Parathyroid adenoma (tissue), 2 donors: ENCODE measurements around the gene FOSL2.
"Not testable (repeated sequence)": the region's sequence is repeated elsewhere in the genome, so short reads cannot be mapped to it uniquely, and the experiment has no call there.

Experiments
- H2AFZ ChIP-seq: fragments of 300-600 bp; sonication (generic); one replicate; pipeline ENCODE4 v1.7.0; 2017; ENCODE audit warnings: antibody characterized with exemption, mild to moderate bottlenecking
- H3K27ac ChIP-seq: fragments of 300-600 bp; sonication (generic); one replicate; pipeline ENCODE4 v1.7.0; 2017
- H3K27me3 ChIP-seq: fragments of 300-600 bp; sonication (generic); one replicate; pipeline ENCODE4 v1.7.0; 2017; ENCODE audit warnings: low read length; ENCODE audit not compliant: control insufficient read depth, insufficient read depth
- H3K36me3 ChIP-seq: fragments of 300-600 bp; sonication (generic); one replicate; pipeline ENCODE4 v1.7.0; 2017; ENCODE audit warnings: low read length; ENCODE audit not compliant: control insufficient read depth, insufficient read depth
- H3K4me1 ChIP-seq: fragments of 300-600 bp; sonication (generic); one replicate; pipeline ENCODE4 v1.7.0; 2017; ENCODE audit warnings: control low read depth
- H3K4me2 ChIP-seq: fragments of 300-600 bp; sonication (generic); one replicate; pipeline ENCODE4 v1.7.0; 2017; ENCODE audit warnings: low read length
- H3K4me3 ChIP-seq: fragments of 300-600 bp; sonication (generic); one replicate; pipeline ENCODE4 v1.7.0; 2017; ENCODE audit warnings: low read depth, low read length
- H3K79me2 ChIP-seq: fragments of 300-600 bp; sonication (generic); one replicate; pipeline ENCODE4 v1.7.0; 2017; ENCODE audit warnings: control low read depth
- H3K9ac ChIP-seq: fragments of 300-600 bp; sonication (generic); one replicate; pipeline ENCODE4 v1.7.0; 2017; ENCODE audit warnings: mild to moderate bottlenecking
- H3K9me3 ChIP-seq: fragments of 300-600 bp; sonication (generic); one replicate; pipeline ENCODE4 v1.7.0; 2017; ENCODE audit warnings: low read length; ENCODE audit not compliant: control insufficient read depth
- TF ChIP-seq, protein P1 (sequence below): fragments of 300-600 bp; sonication (generic); IDR thresholded peaks from one replicate; pipeline ENCODE4 v1.7.0; 2017; ENCODE audit warnings: antibody characterized with exemption, mild to moderate bottlenecking
- donor health status: primary hyperparathyroidism.

FOSL2 gene

DNA sequence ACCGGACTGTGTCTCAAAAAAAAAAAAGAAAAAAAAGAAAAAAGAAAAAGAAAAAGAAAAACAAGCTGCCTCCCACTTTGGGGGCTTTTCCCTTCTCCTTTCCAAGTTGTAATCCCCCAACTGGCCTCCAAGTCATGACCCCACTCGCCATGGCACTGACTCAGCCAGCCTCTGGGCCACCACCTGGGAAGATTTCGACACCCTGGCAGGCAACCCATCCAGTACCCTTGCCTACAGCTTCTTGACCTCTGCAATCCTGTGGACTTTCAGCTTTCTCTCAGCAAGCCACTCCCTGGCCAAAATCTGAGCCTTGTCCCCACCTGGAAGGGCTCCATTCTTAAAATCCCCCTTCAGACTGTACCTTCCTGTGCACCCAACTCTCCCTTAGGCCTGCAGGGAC, 22.3 kb upstream of the FOSL2 start:
- Histone ChIP-seq H3K79me2 (no peaks in the 10 kb centered on the region), H3K9ac (no peak overlapping the region), H3K36me3 (no peaks in the 10 kb centered on the region), H2AFZ (no peak overlapping the region), H3K4me1 (peaks cover 10% of the 10 kb centered on the region), H3K27me3 (no peaks in the 10 kb centered on the region), H3K9me3 (no peaks in the 10 kb centered on the region), H3K4me3 (no peak overlapping the region), H3K27ac (no peak overlapping the region), H3K4me2 (no peak overlapping the region)
- TF ChIP-seq, protein P1, sequence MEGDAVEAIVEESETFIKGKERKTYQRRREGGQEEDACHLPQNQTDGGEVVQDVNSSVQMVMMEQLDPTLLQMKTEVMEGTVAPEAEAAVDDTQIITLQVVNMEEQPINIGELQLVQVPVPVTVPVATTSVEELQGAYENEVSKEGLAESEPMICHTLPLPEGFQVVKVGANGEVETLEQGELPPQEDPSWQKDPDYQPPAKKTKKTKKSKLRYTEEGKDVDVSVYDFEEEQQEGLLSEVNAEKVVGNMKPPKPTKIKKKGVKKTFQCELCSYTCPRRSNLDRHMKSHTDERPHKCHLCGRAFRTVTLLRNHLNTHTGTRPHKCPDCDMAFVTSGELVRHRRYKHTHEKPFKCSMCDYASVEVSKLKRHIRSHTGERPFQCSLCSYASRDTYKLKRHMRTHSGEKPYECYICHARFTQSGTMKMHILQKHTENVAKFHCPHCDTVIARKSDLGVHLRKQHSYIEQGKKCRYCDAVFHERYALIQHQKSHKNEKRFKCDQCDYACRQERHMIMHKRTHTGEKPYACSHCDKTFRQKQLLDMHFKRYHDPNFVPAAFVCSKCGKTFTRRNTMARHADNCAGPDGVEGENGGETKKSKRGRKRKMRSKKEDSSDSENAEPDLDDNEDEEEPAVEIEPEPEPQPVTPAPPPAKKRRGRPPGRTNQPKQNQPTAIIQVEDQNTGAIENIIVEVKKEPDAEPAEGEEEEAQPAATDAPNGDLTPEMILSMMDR: no peak

DNA sequence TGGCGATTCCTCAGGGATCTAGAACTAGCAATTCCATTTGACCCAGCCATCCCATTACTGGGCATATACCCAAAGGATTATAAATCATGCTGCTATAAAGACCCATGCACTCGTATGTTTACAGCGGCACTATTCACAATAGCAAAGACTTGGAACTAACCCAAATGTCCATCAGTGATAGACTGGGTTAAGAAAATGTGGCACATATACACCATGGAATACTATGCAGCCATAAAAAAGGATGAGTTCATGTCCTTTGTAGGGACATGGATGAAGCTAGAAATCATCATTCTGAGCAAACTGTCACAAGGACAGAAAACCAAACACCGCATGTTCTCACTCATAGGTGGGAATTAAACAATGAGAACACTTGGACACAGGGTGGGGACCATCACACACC, 20.9 kb upstream of the FOSL2 start:
- not testable (repeated sequence) for H3K27ac ChIP-seq, H3K27me3 ChIP-seq, H3K9ac ChIP-seq, H3K79me2 ChIP-seq, H3K9me3 ChIP-seq, H3K4me2 ChIP-seq, H3K4me3 ChIP-seq, H3K4me1 ChIP-seq, H2AFZ ChIP-seq, H3K36me3 ChIP-seq

DNA sequence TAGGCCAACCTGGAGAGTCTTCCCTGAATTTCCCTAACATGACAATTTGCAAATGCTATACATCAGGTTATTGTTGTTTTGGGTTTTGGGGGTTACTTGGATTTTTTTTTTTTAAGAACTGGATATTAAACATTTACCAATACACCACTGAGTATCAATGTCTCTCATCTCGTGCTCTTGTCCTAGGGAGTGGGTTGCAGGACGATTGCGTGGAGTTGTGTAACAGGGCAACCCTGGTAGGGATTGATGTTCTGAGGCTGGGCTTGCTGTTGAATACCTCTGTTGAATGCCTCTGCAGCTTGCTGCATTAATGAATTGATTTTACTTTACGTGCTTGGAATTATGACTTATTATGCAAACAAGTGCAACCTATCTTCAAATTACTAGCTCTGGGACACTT, 18.8 kb upstream of the FOSL2 start:
- TF ChIP-seq, protein P1: no peak

DNA sequence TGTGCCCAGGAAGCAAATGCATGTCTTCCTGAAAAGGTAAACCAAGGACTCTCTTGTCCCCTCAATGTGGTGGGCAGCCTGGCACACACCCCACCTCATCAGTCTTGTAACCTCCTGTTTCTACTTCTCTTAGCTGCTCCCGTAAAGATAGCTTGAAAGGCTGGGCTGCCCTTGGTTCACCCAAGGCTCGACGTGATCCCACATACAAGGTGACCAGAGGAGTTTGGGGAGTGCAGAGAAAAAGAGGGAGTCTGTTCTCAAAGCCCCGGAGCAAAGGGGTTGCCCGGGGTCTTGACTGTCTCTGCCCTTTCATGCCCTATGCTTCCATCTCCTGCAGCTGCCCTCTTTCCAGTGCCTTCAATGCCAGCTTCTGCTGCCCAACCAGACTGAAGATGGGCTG, 18.3 kb upstream of the FOSL2 start:
- Histone ChIP-seq H3K27ac (no peak overlapping the region), H3K9me3 (no peaks in the 10 kb centered on the region), H3K36me3 (no peaks in the 10 kb centered on the region), H3K27me3 (no peaks in the 10 kb centered on the region), H3K79me2 (no peaks in the 10 kb centered on the region), H2AFZ (no peak overlapping the region), H3K9ac (no peak overlapping the region), H3K4me3 (no peak overlapping the region), H3K4me1 (no peaks in the 10 kb centered on the region), H3K4me2 (no peak overlapping the region)
- TF ChIP-seq, protein P1: no peak

More for the DNA sequence above, 18.8 kb upstream of the FOSL2 start:
- H2AFZ ChIP-seq: no peak overlapping the region
- H3K4me3 ChIP-seq: no peak overlapping the region
- no peak overlapping the region for H3K9ac ChIP-seq
- no peak overlapping the region for H3K27ac ChIP-seq
- H3K9me3 ChIP-seq: no peaks in the 10 kb centered on the region
- no peaks in the 10 kb centered on the region for H3K36me3 ChIP-seq
- no peak overlapping the region for H3K4me2 ChIP-seq
- H3K27me3 ChIP-seq: no peaks in the 10 kb centered on the region
- no peaks in the 10 kb centered on the region for H3K4me1 ChIP-seq
- H3K79me2 ChIP-seq: no peaks in the 10 kb centered on the region

DNA sequence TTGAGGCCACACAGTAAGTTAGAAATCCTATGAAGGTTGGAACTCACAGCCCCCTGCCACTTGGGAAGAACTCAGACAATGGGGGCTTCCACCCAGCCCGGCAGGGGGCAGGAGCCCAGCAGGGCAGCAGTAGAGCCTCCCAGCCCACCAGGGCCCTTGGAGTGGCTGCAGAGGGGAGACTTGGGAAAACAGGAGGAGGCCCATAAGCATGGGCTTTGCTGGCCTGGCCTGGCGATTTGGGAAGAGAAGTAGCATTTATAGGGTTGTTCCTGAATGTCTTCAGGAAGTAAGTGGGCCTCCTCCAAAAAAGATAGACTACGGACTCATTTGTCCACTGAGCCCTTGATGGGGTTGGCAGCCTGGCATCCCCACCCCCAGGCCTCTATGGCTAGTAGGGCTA, 17.4 kb upstream of the FOSL2 start:
- H3K36me3 ChIP-seq: no peaks in the 10 kb centered on the region
- TF ChIP-seq, protein P1: no peak

More for the DNA sequence above, 17.4 kb upstream of the FOSL2 start:
- H3K27ac ChIP-seq: no peak overlapping the region
- no peaks in the 10 kb centered on the region for H3K79me2 ChIP-seq
- no peaks in the 10 kb centered on the region for H3K27me3 ChIP-seq
- no peak overlapping the region for H3K9ac ChIP-seq
- no peaks in the 10 kb centered on the region for H3K9me3 ChIP-seq
- H3K4me2 ChIP-seq: no peak overlapping the region
- H3K4me3 ChIP-seq: no peak overlapping the region
- H2AFZ ChIP-seq: no peak overlapping the region
- no peaks in the 10 kb centered on the region for H3K4me1 ChIP-seq
